HS-5 (cell line): ENCODE measurements around the gene AKAP12.

Source experiments
- DNase-seq: peaks from one replicate; pipeline ENCODE4 v3.0.0-alpha.2; 2012; ENCODE audit warnings: low read depth

AKAP12 gene

DNA sequence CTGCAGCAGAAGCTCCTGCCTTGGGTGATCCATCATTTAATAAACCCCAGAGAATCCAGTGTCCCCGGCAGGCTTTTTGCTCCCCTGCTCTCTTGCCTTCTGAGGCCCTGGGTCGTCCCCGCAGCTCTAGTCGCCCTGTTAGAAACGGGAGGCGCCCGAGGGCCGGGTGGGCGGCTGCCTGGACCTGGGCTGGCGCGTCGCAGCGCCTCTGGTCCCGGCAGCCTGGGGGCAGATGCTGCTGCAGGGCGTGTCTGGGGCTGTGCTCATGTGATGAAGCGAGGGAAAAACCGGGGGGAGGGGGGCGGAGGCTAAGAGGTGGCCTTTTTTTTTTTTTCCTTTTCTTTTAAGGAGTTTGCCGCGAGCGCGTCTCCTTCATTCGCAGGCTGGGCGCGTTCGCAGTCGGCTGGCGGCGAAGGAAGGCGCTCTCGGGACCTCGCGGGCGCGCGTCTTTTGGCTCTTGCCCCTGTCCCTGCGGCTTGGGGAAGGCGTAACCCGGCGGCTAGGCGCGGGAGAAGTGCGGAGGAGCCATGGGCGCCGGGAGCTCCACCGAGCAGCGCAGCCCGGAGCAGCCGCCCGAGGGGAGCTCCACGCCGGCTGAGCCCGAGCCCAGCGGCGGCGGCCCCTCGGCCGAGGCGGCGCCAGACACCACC lies 394 bp downstream of the AKAP12 start:
- DNase-seq: peak; percentile 55

GRCh38 chr6:151240791-151241642 lies 1.2 kb downstream of the AKAP12 start:
- DNase-seq: peak; percentile 31

DNA sequence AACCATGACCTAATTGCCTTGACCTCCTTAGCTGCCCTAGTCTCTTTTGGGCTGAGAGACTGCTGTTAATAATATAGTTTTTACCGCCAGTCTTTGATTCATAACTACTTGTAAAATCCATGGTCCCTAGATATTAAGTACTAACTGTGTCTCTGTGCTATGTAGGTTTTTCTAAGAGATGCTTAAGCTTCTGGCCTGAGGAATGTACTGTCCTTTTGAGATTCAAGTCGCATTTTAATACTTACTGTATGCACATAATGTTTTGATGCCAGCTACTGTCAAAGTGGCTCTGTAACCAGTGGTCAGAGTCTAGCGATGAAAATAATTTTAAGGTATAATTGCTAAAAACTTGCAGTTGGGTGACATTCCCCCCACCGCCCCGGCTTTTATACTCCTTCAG lies 2.1 kb downstream of the AKAP12 start:
- DNase-seq: no peak

- DNase-seq: no peak
Measured at GRCh38 chr6:151242420-151242861, 2.7 kb downstream of the AKAP12 start.

DNA sequence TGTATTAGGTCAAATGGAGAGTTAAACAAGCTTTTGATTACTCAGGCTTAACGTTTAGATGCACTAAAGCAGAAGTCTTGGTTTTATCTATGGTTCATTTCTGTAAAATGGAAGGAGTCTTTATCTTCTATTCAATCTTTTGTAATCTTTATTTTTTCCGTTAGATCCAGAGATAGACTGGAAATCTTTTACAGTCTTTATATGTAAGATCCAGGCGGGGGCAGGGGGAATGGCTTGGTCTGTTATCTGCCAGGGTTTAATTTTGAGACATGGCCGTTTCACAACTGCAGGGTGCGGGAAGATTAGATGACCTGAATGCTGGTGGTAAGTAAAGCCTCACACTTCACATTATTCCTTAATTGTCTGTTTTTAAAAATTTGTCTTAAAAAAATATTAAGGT lies 3.7 kb downstream of the AKAP12 start:
- no peak for DNase-seq

DNA sequence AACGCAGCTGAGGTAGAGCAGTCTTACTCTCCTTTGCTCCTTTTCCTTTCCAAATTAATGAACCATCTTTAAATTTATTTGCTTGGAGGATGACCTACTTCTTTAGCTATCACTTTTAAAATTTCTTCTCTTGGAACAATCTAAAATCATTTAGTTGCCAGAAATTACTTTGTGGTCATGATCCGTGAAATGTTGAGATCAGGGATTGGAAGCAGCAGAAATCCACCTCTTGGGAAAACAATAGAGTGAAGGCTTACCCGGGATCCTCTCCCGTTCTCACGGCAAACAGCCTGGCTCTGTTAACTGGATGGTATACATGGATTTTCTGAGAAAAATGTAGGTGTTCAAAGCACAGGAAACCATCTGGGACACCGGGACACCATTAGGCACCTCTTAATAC lies 7.7 kb downstream of the AKAP12 start:
- DNase-seq: no peak

DNA sequence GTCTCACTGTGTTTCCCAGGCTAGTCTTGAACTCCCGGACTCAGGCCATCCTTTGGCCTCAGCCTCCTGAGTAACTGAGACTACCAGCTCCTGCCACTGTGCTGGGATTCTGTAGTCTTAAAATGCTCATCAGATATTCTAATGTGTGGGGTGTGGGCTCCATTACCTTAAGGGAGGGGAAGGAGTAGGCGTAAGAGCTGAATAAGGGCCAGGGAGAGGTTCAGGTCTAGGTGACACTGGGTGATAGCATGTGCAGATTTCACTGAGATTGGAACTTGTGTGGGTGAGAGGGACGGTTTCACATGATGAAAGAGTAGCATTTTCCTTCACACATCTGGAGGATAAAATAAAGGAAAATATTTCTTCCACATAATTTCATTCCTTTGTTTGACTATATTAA lies 8.5 kb downstream of the AKAP12 start:
- DNase-seq: no peak

DNA sequence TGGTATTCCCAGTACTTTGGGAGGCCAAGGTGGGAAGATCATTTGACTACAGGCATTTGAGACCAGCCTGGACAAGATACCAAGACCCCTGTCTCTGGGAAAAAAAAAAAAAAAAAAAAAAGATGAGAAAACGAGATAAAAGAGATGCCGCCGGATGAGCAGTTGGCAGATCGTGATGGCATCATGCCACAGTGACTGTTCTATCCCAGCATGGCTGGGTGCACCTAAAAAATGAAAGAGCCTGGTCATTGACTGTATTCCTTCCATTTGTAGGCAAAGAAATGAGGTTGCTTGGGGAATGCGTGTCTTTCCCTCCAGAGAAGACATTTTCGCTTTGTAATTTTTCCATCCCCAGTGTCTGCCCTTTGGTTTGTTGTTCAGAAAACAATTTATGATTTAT lies 12.9 kb downstream of the AKAP12 start:
- DNase-seq: no peak

DNA sequence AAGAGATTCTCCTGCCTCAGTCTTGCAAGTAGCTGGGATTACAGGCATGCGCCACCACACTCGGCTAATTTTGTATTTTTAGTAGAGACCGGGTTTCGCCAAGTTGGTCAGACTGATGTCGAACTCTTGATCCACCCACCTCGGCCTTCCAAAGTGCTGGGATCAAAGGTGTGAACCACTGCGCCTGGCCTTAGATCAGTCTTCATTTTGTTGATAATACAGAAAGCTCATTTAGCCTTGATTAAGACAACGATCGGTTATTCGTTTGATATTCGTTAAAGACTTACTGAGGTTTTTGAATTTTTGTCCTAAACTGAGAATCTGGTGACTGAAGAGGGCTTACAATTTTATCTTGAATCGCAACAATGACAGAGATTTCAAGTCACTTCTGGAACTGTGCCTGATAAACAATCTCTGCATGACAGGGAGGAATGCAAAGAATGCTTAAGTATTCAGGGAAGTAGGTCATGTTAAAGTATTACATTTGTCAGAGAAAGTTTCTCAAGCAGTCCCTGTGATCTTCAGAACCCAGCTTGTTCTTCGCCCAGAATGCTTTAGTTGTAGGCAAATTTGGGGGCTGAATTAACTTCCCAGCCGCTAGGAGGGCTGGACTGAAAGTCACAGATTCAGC lies 14.8 kb downstream of the AKAP12 start:
- peak; percentile 25 for DNase-seq

GRCh38 chr6:151255811-151256210 lies 16.0 kb downstream of the AKAP12 start:
- no peak for DNase-seq

- DNase-seq: no peak
Measured at GRCh38 chr6:151257985-151258445, 18.2 kb downstream of the AKAP12 start.

DNA sequence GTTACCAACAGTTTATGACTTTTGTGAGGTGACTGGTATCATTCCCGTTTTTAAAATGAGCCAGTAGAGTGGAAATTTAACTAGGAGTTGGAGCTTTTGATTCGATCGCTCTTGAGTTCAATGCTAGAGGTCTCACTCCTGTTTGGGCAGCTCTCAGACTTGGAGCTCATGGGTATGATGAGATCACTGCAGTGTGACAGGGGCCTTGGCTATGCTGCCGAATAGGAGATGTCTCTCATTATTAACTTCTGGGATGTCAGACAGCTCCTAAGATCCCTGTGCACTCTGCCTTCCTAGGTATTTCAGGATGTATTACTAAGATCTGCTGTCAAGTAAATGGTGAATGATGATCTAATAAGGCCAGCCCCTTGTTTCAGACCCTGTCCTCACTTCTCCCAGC lies 20.4 kb downstream of the AKAP12 start:
- no peak for DNase-seq

DNA sequence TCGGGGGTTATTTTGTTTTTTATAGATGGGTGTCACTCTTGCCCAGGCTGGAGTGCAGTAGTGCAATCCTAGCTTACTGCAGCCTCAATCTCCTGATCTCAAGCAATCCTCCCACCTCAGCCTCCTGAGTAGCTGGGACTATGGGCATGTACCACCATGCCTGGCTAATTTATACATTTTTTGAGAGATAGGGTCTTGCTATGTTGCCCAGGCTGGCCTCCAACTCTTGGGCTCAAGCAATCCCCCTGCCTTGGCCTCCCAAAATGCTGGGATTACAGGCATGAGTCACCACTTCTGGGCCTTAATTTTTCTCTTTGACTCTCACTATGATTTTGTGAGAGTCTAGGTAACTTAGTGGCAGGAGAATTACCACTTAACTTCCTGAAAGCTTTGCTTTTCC lies 23.3 kb downstream of the AKAP12 start:
- no peak for DNase-seq

- no peak for DNase-seq
Measured at GRCh38 chr6:151263967-151264366, 24.2 kb downstream of the AKAP12 start.

GRCh38 chr6:151265282-151265681 lies 25.5 kb downstream of the AKAP12 start:
- no peak for DNase-seq

- peak; percentile 69 for DNase-seq
Measured at GRCh38 chr6:151269321-151269995, 29.7 kb downstream of the AKAP12 start.

DNA sequence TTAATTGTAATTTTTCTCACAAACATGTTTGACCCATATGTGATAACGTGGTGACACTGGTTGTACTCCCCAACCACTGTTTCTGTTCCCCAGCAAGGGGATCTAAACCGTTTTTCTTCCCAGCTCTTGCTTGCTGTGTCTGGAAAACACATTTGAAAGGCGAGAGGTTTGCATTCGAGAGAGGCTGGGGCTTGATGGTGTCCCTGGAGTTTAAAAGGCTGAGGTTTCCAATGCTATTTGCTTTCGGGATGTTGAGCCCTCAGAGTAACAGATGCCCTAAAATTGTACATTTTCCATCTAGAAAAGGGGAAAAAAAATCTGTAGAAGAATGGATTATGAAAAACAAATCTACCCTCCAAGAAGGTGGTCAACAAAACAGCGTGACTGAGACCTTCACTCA lies 35.4 kb downstream of the AKAP12 start:
- no peak for DNase-seq

- no peak for DNase-seq
Measured at GRCh38 chr6:151275566-151275965, 35.8 kb downstream of the AKAP12 start.

DNA sequence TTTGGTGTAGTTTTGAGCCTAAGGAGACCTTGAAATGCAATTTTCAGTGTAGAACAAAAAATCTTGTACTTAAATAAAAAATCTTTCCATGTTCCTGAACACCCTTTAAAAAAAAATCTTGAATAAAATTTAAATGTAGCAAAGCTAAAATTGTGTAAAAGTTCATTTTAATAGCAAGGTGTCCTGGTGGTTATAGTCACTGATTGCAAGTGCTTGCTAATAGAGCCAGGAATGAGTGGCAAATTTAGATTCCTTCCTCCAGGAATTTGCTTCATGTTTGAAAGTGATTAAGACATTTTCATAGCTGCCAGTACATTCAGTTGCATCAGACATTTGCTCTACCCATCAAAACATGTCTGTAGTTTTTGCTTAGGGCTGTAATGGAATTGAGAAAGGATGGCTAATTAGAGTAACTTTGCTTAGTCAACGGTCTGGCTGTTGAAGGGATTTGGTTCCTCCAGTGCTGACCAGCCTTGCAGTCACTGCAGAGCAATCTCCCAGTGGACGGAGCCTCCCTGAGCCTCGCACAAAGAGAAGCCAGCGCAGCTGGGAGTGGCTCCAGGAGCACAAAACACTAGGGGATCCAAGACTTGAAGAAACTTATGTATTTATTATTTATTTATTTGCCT lies 36.5 kb downstream of the AKAP12 start:
- peak; percentile 44 for DNase-seq

DNA sequence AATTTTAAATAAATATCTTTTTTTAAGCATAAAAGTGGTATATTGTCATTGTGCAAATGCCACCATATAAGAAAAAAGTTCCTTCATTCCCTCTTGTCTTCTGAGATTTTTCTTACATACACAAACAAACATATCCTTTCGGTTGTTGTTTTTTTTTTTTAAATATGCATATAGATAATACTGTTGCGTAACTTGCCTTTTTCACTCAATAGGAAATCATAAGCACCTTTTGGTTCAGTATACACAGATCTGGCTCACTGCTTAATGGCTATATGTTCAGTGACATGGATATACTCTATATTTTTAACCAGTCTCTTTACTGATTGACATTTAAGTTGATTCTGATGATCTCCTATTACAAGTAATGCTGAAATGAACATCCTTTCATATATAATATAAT lies 40.1 kb downstream of the AKAP12 start:
- DNase-seq: no peak

- DNase-seq: no peak
Measured at GRCh38 chr6:151280859-151281258, 41.1 kb downstream of the AKAP12 start.

- no peak for DNase-seq
Measured at GRCh38 chr6:151284012-151284411, 44.2 kb downstream of the AKAP12 start.
